Suprapubic skin (tissue), 4 donors: ENCODE data around the gene REPIN1. TPM values are rescaled to one million over a fixed set of nuclear protein-coding genes. Genes with fewer than 3 reads are reported as not detected.

ENCODE experiments used
- DNase-seq, 2 donors: peaks; one replicate each; pipeline ENCODE4 v3.0.0-alpha.2; 2019; ENCODE audit warnings: low spot score in 2 of 2
- H3K27ac ChIP-seq: fragments of 200-600 bp; sonication (generic); one replicate; pipeline ENCODE4 v1.5.1; 2019
- H3K27me3 ChIP-seq: fragments of 200-600 bp; sonication (generic); one replicate; pipeline ENCODE4 v1.5.1; 2019
- H3K36me3 ChIP-seq: fragments of 200-600 bp; sonication (generic); one replicate; pipeline ENCODE4 v1.5.1; 2019
- H3K4me1 ChIP-seq: fragments of 200-600 bp; sonication (generic); one replicate; pipeline ENCODE4 v1.5.1; 2019
- H3K4me3 ChIP-seq: fragments of 200-600 bp; sonication (generic); one replicate; pipeline ENCODE4 v1.5.1; 2019; ENCODE audit warnings: mild to moderate bottlenecking
- H3K9me3 ChIP-seq: fragments of 200-600 bp; sonication (generic); one replicate; pipeline ENCODE4 v1.5.1; 2019
- CTCF ChIP-seq, 2 donors: fragments of 200-600 bp in 1 of 2; fragments of 450-650 bp in 1 of 2; sonication (generic) in 1 of 2; IDR thresholded peaks; one replicate each; pipeline ENCODE4 v1.5.1; 2016 to 2019; ENCODE audit warnings: antibody characterized with exemption in 2 of 2, mild to moderate bottlenecking in 1 of 2, moderate library complexity in 1 of 2
- EP300 ChIP-seq: sonication (generic); formaldehyde crosslinking; IDR thresholded peaks from one replicate; pipeline ENCODE4 v1.6.1; 2017; ENCODE audit warnings: antibody characterized with exemption
- POLR2A ChIP-seq, 2 donors: fragments of 450-650 bp; IDR thresholded peaks; one replicate each; pipeline ENCODE4 v1.6.1; 2017; ENCODE audit warnings: antibody characterized with exemption in 2 of 2, mild to moderate bottlenecking in 2 of 2, moderate library complexity in 2 of 2
- POLR2AphosphoS5 ChIP-seq, 3 donors: sonication (generic); formaldehyde crosslinking; IDR thresholded peaks; one replicate each; pipeline ENCODE4 v1.6.1; 2017; ENCODE audit warnings: antibody characterized with exemption in 3 of 3
- WGBS: methylation state at CpG from one replicate; pipeline ENCODE4 v1.1.5; 2018; 5-methylcytosine and 5-hydroxymethylcytosine counted together
- total RNA-seq, 4 donors: library from RNA; depleted of rRNA; stranded (reverse); fragments of >200 nt; gene quantifications; one replicate each; pipeline ENCODE4 v1.1.0, GENCODE V29; 2016

Gene REPIN1
- total RNA-seq, 4 donors from 2014 or later: 56.1 to 75.5 (median 73.7) TPM

GRCh38 chr7:150402671-150403321 is 34.2 kb downstream of the REPIN1 start:
- TF ChIP-seq POLR2A (IDR thresholded peaks at IDR 0.05) (no peak), POLR2AphosphoS5 (IDR thresholded peaks at IDR 0.05) (no peak), CTCF (IDR thresholded peaks at IDR 0.05) (no peak), EP300 (no peak)
- Histone ChIP-seq H3K4me3 (no peak overlapping the region), H3K36me3 (peaks cover 9% of the 10 kb centered on the region), H3K27me3 (no peaks in the 10 kb centered on the region), H3K27ac (no peak overlapping the region), H3K9me3 (no peaks in the 10 kb centered on the region), H3K4me1 (peaks cover 43% of the 10 kb centered on the region)
- WGBS: 93% methylated on average over 9 of the region's 13 CpGs
- peak in 1 of 2 donors; percentile 52 for DNase-seq

- Histone ChIP-seq H3K4me1 (peaks cover 39% of the 10 kb centered on the region), H3K4me3 (no peak overlapping the region), H3K36me3 (peaks cover 10% of the 10 kb centered on the region), H3K27ac (peak overlapping the region; percentile 90), H3K27me3 (no peaks in the 10 kb centered on the region), H3K9me3 (no peaks in the 10 kb centered on the region)
- no peak for TF ChIP-seq POLR2A (IDR thresholded peaks at IDR 0.05)
- TF ChIP-seq EP300: no peak
- TF ChIP-seq CTCF (IDR thresholded peaks at IDR 0.05): no peak
- TF ChIP-seq POLR2AphosphoS5 (IDR thresholded peaks at IDR 0.05): no peak
- peak; percentile 51 to 58 for DNase-seq
- 84% methylated on average over 11 of the region's 13 CpGs for WGBS
Measured at GRCh38 chr7:150403376-150404171, 35.0 kb downstream of the REPIN1 start.

- peak; percentile 55 to 62 for DNase-seq
- H3K9me3 ChIP-seq: no peaks in the 10 kb centered on the region
- H3K27ac ChIP-seq: peak overlapping the region; percentile 90
- H3K36me3 ChIP-seq: peaks cover 10% of the 10 kb centered on the region
- H3K27me3 ChIP-seq: no peaks in the 10 kb centered on the region
- H3K4me3 ChIP-seq: peak overlapping the region; percentile 84
- WGBS: 48% methylated on average over 16 of the region's 16 CpGs
- no peak for TF ChIP-seq EP300
- no peak for TF ChIP-seq POLR2AphosphoS5 (IDR thresholded peaks at IDR 0.05)
- no peak for TF ChIP-seq POLR2A (IDR thresholded peaks at IDR 0.05)
- TF ChIP-seq CTCF (IDR thresholded peaks at IDR 0.05): no peak
- peaks cover 38% of the 10 kb centered on the region for H3K4me1 ChIP-seq
Measured at GRCh38 chr7:150404172-150404804, 35.7 kb downstream of the REPIN1 start.

- H3K4me1 ChIP-seq: peaks cover 38% of the 10 kb centered on the region
- WGBS: 0% methylated on average over 9 of the region's 86 CpGs
- H3K4me3 ChIP-seq: peak overlapping the region; percentile 84
Measured at GRCh38 chr7:150404805-150405583, 36.4 kb downstream of the REPIN1 start.

More at GRCh38 chr7:150404805-150405583, 36.4 kb downstream of the REPIN1 start:
- H3K9me3 ChIP-seq: no peaks in the 10 kb centered on the region
- H3K36me3 ChIP-seq: peaks cover 12% of the 10 kb centered on the region
- no peaks in the 10 kb centered on the region for H3K27me3 ChIP-seq
- no peak for TF ChIP-seq EP300
- peak in 1 of 3 donors; percentile 33 for TF ChIP-seq POLR2AphosphoS5 (IDR thresholded peaks at IDR 0.05)
- peak in 1 of 2 donors; percentile 38 for TF ChIP-seq POLR2A (IDR thresholded peaks at IDR 0.05)
- peak in 1 of 2 donors; percentile 27 for TF ChIP-seq CTCF (IDR thresholded peaks at IDR 0.05)
- peak overlapping the region; percentile 90 for H3K27ac ChIP-seq
- peak; percentile 92 to 94 for DNase-seq
